GM19035 (cell line): ENCODE data around the gene CDK5RAP2.

Experiments
- ATAC-seq: cut with Tn5 transposase; IDR thresholded peaks from one replicate; pipeline ENCODE4 v1.9.1; 2021; ENCODE audit not compliant: unreplicated experiment

The CDK5RAP2 gene

DNA sequence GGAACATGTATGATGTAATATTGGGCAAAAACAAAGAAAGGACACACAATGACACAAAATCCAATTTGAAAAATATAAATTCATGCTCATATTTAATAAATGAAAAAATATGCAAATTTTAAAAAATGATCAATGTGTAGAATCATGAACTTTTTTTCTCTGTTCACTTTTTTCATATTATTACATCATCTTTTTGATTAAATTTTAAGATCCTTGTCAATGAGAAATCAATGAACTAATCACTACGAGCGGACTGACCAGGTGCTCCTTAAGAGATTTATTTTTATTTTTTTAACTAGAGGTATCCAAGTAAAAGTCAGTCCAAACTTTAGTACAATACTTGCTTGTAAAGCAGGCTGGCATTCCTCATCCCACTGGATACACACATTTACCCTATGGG is 174.1 kb downstream of the CDK5RAP2 start:
- ATAC-seq, result no peak

DNA sequence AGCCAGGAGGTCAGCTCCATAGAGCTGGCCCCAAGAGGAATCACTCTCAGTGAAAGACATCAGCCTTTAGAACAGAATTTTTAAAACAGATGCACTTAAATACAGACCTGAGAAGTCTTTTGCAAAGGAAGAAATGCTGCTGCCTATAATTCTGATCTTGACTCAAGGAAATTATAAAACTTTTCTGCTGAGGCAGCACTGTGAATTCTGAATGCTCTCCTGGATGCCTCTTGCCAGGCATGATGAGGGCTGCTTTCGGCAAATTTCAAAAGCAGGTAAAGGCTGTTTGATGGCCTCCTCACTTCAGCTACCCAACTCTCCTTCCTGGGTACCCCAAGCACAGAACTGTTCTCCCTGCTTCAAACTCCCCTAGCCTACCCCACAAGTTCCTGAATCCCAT is 174.8 kb downstream of the CDK5RAP2 start:
- ATAC-seq, result no peak

DNA sequence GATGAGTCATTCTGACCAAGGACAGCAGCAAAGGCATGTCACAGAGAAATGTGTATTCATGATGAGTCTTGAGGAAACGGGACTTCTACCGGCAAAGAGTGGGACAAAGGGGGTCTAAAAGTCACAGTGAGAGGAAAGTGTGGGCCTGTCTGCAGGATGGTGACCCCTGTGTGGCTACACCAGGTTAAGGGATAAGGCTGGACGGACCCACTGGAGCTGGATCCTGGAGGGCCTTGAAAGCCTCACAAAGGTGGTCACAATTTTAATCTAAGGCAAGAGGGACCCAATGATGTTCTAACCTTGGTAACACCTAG is 176.5 kb downstream of the CDK5RAP2 start:
- no peak for ATAC-seq

DNA sequence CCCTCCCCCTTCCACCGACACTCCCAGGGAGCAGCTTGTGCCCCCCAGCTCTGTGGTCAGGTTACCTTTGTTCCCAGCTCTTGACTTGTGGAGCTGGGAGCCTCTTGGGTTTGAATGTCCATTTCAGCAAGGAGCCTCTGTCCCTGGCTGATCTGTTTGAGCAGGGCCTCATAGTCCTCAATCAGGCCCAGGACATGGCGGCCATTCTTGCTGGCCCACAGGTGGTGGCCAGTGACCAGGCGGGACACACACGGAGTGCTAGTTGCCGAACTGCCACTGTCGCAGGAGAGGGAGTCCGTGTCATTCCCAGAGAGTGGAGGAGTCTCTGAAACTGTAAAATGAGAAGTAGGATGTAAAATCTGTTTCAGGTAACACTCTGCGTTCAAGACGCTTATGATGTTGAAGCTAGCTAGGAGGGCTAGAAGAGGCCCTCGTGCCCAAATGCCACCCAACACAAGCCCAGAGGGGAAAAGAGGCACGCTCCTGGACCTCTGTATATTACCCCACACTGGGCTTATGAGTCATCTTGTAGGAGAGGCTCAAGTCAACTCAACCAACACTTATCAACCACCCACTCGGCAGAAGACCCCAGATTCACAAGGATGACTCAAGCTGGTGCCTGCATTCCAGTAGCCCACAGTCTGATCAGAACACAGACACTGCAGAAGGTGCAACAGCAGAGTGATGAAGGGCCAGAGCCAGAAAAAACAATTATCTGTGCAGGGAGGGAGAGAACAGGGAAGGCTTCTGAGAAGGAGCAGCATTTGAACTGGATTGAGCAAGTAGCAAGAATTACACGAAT is 177.0 kb downstream of the CDK5RAP2 start:
- ATAC-seq, result no peak

DNA sequence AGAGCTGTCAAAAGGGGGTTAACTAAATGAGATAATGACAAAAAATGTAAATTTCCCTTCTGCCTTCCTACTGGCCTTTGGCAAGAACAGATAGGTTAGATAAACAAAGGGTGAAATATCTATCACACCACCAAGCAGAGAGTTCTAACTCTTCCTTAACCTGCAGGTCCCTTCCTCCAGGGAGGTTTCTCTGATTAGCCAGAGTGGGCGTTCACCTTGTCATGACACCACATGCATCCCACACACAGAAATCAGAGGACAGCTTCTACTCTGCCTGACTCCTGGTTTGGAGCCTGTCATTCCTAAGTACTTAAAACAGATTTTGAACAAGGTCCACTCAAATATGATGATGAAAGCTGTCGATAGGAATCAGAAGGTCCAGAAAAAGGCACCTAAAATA is 180.0 kb downstream of the CDK5RAP2 start:
- no peak for ATAC-seq

DNA sequence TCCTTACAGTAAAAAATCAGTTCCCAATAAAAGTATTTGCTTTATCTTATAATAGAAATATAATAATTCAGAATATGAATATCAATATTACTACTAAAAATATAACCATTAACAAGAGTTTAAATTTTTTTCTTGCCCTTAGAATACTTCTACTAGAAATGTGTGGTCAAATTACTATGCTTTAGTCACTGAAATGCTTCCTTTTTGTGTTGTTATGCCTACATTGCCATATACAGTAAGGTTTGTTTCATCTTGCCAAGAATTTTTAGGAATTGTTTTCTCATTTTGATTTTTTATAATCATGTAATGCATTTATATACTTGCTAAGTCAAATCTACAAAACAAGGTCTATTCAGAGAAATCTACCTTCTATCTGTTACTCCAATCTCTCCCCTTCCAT is 181.7 kb downstream of the CDK5RAP2 start:
- no peak for ATAC-seq

DNA sequence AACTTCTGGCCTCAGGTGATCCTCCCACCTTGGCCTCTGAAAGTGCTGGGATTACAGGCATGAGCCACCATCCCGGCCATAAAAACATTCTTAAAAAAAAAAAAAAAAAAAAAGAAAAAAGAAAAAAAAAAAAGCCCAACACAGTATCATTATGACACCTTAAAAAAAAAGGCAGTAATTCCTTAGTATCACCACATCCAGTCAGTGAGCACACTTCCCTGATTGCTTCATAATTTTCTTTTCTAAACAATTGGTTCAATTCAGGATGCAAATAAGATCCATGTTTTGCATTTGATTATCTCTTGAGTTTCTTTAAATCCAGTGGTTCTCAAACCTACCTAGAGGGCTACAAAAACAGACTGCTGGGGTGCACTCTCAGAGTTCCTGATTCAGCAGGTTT is 182.5 kb downstream of the CDK5RAP2 start:
- ATAC-seq, result no peak

DNA sequence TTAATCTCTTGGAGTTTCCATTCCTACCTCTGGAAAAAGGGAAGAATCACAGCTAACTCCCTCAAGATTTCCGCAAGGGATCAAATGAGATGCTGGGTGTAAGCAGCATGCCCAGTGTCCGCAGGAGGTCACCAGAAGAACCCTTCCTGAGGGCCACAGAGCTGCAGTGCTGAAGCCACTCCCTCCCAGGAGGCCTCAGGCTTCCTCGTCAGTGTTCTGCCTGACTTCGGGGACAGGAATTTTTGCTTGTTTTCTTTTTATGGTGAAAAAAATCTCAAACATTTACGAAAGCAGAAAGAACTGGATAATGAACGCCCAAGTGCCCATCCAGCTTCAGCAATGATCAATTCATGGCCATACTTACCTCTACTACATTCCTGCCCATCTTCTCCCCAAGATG is 183.0 kb downstream of the CDK5RAP2 start:
- no peak for ATAC-seq

DNA sequence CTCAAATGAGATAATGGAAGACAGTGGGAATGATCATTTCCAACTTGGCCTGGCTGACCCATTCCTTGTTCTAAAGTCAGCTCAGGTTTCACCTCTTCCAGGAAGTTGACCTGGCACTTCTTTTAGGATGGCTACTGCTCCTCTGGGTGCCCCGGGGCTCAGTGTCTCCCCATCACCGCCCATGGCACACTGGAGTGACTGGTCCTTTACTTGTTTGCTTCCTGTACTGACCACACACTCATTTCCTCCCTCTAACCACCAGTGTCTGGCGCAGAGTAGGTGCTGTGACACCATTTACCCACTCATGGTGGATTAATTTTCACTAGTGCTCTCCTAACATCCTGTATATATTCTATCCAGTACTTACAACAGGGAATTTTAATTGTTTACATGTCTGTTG is 183.5 kb downstream of the CDK5RAP2 start:
- no peak for ATAC-seq

DNA sequence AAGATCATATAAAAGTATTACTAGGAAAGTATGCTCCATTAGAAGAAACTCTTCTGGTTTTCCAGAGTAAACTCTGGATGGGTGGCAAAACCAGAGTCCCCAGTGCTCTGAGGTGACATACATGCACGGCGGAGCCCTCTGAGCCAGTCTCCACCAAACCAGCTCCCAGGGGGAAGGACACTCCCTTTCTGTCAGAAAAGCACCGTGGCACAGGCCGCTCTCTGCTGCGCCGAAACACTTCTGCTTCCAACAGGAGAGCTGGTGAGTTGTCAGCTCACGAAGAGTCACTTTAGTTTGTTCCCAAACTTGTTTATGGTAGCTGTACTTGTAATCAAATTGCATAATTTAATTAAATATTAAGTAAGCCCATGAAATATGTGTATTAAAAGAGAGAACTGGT is 184.6 kb downstream of the CDK5RAP2 start:
- ATAC-seq, result no peak

DNA sequence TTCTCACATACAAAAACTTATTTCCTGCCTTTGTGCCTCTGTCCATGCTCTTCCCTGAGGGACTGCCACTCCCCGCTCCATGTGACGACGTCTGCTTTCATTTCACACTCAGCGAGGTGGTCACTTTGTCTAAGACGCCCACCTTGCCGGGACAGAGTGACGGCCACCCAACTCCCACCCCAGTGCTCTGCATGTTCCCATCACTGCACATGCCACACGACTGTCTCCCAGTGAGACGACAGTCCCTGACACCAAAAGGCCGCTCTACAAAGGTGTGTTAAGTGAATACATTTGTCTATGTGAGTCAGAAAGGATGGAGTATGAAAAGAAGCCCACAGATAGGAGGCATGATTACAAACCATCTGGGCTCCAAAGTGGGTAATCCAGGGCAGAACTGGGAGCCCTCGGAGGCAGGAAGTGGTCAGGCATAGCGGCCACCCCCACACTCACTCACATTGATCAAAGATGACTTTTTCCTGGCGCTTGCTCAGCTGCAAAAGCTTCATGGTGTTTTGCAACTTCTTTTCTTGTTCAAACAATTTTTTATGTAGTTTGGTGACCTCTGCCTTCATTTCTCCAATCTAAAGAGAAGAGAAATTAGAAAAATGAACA is 185.8 kb downstream of the CDK5RAP2 start:
- no peak for ATAC-seq

DNA sequence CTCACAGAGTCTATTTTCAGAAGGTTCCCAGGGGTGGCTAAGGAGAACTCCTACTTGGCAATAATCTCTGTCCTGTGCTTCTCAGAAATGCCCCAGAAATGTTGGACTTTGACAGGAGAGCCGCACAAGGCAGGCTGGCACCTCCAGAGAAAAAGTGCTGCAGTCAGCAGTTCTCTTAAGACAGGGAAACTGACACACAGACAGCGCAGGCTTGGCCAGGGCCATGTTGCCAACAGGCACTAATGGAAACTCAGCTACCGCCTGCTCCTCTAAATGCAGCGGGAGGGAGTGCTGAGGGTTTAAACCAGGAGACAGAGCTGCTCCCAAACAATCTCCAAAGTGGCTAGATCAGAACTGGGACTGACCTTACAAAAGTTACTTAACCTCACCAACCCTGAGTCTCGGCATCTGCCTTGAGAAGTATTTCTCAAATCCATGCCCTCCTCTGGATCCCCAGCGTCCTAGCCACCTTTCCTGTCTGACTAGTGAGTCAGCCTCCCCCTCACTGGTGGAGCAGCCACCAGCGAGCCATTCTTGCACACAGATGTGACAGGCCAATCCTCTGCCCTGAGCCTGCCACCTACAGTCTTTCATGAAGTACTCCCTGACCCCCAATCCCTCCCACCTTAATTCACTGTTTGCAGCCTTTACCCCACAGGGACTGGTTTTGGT is 186.4 kb downstream of the CDK5RAP2 start:
- ATAC-seq, result no peak

DNA sequence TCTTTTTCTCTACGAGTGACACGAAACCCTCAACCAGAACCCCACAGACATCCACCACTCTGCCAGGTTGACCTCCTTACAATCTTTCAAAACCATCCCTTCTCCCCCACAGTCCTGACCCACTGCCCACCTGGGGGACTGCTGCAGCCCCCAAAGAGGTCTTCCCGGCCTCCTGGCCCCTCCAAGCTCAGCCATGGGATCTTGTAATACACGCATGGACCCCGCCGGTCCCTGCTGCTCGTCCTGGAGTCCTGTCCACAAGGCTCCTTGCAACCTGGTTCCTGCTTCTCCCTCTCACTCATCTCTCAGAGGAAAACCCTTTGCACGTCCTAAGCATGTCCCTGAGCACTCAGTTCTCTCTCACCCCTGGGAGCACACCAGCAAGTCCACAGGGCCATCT is 187.3 kb downstream of the CDK5RAP2 start:
- no peak for ATAC-seq

DNA sequence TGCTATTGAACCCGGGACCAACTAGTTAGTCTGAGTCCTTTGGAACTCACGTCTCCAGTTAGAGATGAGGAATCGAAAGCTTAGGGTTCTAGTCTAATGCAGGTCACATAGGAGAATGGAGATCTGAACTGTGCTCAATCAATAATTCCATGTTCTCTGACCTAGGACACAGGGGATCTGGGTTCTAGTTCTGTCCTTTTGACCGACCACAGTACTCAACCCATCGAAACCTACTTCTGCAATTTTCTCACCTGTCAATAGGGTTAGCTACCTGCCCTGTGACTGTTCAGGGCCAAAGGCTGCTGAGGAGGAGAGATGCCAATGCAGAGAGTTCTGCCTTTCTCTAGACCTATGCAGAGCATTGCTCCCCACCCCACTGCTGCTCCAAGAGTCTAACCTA is 187.7 kb downstream of the CDK5RAP2 start:
- ATAC-seq, result no peak

DNA sequence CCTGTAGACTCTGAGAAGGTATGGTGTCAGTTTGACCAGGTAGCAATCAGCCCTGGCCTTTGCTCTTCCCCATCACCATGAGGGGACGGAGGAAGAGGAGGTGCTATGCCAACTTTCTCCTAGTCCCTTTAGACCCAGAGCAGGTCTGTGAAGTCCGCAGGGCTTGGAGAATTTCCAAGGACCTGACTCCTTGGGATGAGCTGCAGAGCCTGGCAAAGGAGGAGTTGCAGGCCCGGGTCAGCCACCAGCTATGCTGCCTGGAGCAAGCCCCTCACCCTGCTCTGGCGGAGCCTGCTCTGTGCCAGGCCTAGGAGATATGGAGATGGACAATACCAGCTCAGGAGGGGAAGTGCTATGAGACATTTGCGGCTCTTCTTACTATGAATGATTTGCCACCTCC is 188.3 kb downstream of the CDK5RAP2 start:
- no peak for ATAC-seq

DNA sequence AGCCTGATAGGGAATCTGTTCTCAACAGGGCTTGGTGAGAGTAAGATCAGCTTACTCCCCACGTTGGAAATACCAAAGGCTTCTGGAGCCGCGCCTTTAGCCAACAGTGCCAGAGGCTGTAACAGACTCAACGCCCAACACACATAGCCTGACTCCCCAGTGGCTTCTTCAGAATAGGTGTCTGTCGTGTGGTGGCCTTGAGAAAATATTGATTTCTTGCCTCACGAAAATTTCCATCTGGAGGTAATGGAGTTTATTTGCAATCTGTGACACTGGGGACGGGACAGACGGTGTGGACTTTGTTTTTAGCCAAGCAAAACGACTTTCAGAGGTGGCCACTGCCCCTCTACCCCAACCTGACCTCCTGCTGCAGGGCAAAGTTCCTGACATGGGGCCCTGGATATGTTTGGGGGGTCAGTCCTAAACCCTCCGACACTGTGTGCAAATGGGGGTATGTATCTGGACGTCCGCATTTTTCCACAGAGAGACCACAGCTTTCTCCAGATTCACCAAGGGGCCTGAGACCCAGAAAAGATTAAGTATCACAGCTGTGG is 189.3 kb downstream of the CDK5RAP2 start:
- ATAC-seq, result no peak

DNA sequence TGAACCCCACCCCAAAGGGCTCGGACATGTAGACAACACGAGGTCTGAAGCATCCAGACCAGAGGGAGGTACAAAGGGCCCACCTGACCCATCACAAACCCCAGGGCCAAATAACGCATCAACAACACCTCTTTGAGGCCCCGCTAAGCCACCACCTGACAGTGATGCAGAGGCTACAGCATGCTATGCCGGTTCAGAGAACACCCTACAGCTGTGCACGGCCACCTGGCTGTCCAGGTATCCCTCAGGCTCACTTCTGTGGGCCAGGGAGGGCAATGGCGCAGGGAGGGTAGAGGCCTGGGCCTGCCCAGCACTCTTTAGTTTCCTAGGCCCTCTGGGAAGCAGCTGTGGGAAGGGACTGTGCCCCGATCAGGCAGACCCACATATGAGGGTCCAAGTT is 190.1 kb downstream of the CDK5RAP2 start:
- no peak for ATAC-seq

DNA sequence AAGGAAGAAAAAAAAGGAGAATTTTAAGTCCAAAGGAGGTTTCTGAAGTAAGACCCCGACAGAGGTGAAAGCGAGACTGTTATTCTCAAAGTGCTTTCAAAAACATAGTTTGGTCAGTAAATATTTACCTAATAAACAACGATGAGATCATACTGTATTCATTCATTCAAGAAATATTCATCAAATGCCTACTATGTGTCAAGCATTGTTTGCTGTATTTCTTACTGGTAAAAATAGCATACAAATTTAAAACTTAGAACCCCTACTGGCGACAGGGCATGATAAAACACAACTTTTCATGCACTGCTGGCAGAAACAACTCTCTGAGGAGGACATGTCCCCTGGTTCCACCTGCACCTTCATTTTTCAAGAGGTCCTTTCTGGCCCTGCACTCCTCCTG is 190.7 kb downstream of the CDK5RAP2 start:
- ATAC-seq, result no peak

DNA sequence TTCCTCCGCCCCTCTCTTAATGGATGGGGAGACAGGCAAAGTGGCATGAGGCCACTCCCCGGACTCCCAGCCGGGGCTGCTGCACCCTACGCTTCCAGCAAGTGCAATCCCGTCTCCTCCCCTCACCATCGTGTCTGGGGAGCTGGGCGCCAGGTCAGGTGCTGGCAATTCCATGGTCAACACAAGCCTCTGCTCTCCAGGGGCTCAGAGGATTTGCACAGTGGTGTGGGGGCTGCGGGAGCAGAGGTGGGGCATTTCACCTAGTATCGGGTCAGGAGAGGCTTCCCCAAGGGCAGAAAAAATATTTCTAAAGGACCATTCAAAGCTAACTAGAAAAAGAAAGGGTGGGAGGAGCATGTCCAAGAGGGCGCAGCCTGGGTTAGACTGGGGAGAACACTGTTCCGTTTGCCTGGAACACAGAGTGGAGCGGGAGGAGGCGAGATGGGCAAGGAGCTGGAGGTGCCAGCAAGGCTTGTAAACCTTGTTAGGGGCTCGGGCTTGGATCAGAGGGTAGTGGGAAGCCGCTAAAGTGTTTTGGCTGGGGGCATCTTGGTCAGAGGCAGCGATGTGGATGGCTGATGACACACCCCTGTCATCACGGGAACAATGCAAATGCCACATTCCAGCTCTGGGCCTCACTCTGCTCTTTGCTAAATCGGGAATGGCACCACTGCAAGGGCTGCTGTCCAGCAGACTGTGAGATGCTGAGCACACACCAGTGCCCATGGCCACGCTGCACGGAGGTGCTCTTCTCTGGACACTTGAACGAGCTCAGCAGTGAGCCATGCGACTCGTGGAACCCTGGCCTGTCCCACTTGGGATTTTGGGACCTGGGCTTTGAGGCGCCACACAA is 191.7 kb downstream of the CDK5RAP2 start:
- no peak for ATAC-seq

DNA sequence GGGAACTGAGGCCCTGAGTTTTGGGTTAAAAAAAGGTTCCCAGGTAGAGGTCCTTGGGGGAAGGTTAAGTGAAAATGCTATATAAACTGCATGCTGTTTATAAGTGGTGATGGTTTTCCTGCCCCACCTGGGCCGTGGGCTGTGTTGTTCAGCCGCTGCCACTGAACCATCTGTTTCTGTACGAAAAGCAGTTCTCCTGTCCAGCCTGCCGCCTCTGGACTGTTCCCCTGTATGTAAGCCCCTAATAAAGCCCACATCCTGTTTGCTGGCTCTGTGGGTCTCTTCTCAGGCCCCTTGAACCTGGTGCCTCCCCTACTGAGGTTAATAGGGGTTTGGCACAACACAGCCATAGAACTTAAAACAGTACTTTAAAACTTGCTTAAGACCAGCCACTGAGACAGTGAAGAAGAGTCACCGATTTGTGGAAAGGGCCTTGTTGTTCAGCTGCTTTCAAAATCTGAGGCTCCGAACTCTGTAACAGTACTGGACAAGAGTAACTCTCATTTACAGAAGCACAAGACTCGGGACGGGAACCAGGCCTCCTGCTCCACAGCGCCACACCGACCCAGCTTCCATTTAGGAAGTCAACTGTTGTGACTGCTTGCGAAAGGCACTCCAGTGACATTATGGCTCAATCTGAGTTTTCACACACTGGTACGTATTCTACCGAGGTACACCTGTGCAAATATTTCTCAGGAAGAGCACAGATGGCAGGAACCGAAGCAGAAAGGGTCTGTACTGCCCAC is 192.5 kb downstream of the CDK5RAP2 start:
- no peak for ATAC-seq
